Testis (tissue), 3 donors: ENCODE measurements around the gene ZMIZ1. TPM values are rescaled to one million over a fixed set of nuclear protein-coding genes. Genes with fewer than 3 reads are reported as not detected.

Experiments
- DNase-seq: peaks from one replicate; pipeline ENCODE4 v3.0.0-alpha.2; 2019
- H3K27ac ChIP-seq, 2 donors: fragments of 200-600 bp; sonication (generic); one replicate each; pipeline ENCODE4 v1.5.1; 2019
- H3K27me3 ChIP-seq: fragments of 200-600 bp; sonication (generic); one replicate; pipeline ENCODE4 v1.5.1; 2019
- H3K36me3 ChIP-seq: fragments of 200-600 bp; sonication (generic); one replicate; pipeline ENCODE4 v1.5.1; 2017; ENCODE audit warnings: low read depth; ENCODE audit errors: missing control alignments
- H3K4me1 ChIP-seq: fragments of 200-600 bp; sonication (generic); one replicate; pipeline ENCODE4 v1.5.1; 2019
- H3K4me3 ChIP-seq, 2 donors: fragments of 200-600 bp; sonication (generic); one replicate each; pipeline ENCODE4 v1.5.1; 2017 to 2019
- H3K9me3 ChIP-seq: fragments of 200-600 bp; sonication (generic); one replicate; pipeline ENCODE4 v1.5.1; 2017
- POLR2A ChIP-seq: fragments of 450-650 bp; IDR thresholded peaks from one replicate; pipeline ENCODE4 v1.6.1; 2017; ENCODE audit warnings: antibody characterized with exemption, mild to moderate bottlenecking, moderate library complexity
- WGBS, 2 donors: methylation state at CpG; one replicate each; pipeline ENCODE4 v1.1.5; 2018; 5-methylcytosine and 5-hydroxymethylcytosine counted together
- intact Hi-C: fragments of 100-400 bp; cut with DNase I; formaldehyde crosslinking; loops from one replicate; pipeline ENCODE4 v1.15.1; 2023; ENCODE audit warnings: low total_unique reads
- polyA plus RNA-seq: library from polyadenylated mRNA; stranded (reverse); fragments of 350-450 nt; fragmentation: Illumina TruSeq; extraction: RNeasy Lipid Tissue Mini Kit (QIAGEN cat#74804); gene quantifications from one replicate; pipeline ENCODE4 v1.2.3, GENCODE V29; 2014; ENCODE audit warnings: low read depth, low replicate concordance; ENCODE audit not compliant: insufficient read depth
- total RNA-seq, 2 donors: library from RNA; depleted of rRNA; stranded (reverse); fragments of >200 nt; gene quantifications; one replicate each; pipeline ENCODE4 v1.2.3, GENCODE V29; 2016
- TF ChIP-seq, protein P1 (sequence below), 3 experiments: fragments of 450-650 bp in 2 of 3; fragments of 200-600 bp in 1 of 3; sonication (generic) in 1 of 3; IDR thresholded peaks; one replicate each; pipeline ENCODE4 v1.5.1; 2016 to 2019; ENCODE audit warnings: antibody characterized with exemption in 3 of 3, mild to moderate bottlenecking in 2 of 3, moderate library complexity in 1 of 3

Gene ZMIZ1
- total and polyA plus RNA-seq, 3 donors from 2014 or later, result 15.2 to 22.0 (median 18.8) TPM

GRCh38 chr10:79242620-79243152, 173.9 kb downstream of the ZMIZ1 start:
- peaks cover 38% of the 10 kb centered on the region for H3K4me1 ChIP-seq
- no peaks in the 10 kb centered on the region for H3K9me3 ChIP-seq
- peak overlapping the region; percentile 3 for H3K27ac ChIP-seq
- intact Hi-C loops, result no loop called here
- TF ChIP-seq POLR2A, result no peak
- H3K4me3 ChIP-seq, result peak overlapping the region; percentile 21 to 54
- H3K36me3 ChIP-seq, result no peaks in the 10 kb centered on the region
- no peaks in the 10 kb centered on the region for H3K27me3 ChIP-seq
- DNase-seq, result peak; percentile 65
- WGBS, 2 donors, result 2% methylated on average over 52 of the region's 60 CpGs; no CpG with 5 or more reads in 1 of the 2 donors

GRCh38 chr10:79243181-79244067, 174.7 kb downstream of the ZMIZ1 start:
- TF ChIP-seq, protein P1, sequence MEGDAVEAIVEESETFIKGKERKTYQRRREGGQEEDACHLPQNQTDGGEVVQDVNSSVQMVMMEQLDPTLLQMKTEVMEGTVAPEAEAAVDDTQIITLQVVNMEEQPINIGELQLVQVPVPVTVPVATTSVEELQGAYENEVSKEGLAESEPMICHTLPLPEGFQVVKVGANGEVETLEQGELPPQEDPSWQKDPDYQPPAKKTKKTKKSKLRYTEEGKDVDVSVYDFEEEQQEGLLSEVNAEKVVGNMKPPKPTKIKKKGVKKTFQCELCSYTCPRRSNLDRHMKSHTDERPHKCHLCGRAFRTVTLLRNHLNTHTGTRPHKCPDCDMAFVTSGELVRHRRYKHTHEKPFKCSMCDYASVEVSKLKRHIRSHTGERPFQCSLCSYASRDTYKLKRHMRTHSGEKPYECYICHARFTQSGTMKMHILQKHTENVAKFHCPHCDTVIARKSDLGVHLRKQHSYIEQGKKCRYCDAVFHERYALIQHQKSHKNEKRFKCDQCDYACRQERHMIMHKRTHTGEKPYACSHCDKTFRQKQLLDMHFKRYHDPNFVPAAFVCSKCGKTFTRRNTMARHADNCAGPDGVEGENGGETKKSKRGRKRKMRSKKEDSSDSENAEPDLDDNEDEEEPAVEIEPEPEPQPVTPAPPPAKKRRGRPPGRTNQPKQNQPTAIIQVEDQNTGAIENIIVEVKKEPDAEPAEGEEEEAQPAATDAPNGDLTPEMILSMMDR (IDR thresholded peaks at IDR 0.05), result no peak
- no peak for TF ChIP-seq POLR2A
- no peaks in the 10 kb centered on the region for H3K9me3 ChIP-seq
- H3K4me3 ChIP-seq, result peak overlapping the region; percentile 36 to 54
- intact Hi-C loops, result no loop called here
- peaks cover 39% of the 10 kb centered on the region for H3K4me1 ChIP-seq
- 37 to 56% methylated on average over 5 to 48 of the region's 120 CpGs for WGBS, 2 donors
- peak overlapping the region in 1 of 2 donors; percentile 3 for H3K27ac ChIP-seq
- H3K27me3 ChIP-seq, result no peaks in the 10 kb centered on the region
- no peaks in the 10 kb centered on the region for H3K36me3 ChIP-seq
- peak; percentile 68 for DNase-seq

- Histone ChIP-seq H3K27me3 (no peaks in the 10 kb centered on the region), H3K36me3 (no peaks in the 10 kb centered on the region), H3K4me3 (peak overlapping the region in 1 of 2 donors; percentile 53), H3K4me1 (peaks cover 39% of the 10 kb centered on the region), H3K9me3 (no peaks in the 10 kb centered on the region), H3K27ac (no peak overlapping the region)
- WGBS, 2 donors, result 45 to 52% methylated on average over 10 of the region's 10 CpGs
- no peak for DNase-seq
- no peak for TF ChIP-seq POLR2A
- intact Hi-C loops, result no loop called here
Observed at GRCh38 chr10:79244068-79244442, 175.3 kb downstream of the ZMIZ1 start.

- Histone ChIP-seq H3K9me3 (no peaks in the 10 kb centered on the region), H3K27ac (peak overlapping the region in 1 of 2 donors; percentile 77), H3K4me3 (no peak overlapping the region), H3K27me3 (no peaks in the 10 kb centered on the region), H3K36me3 (no peaks in the 10 kb centered on the region), H3K4me1 (peaks cover 39% of the 10 kb centered on the region)
- WGBS, 2 donors, result 74 to 90% methylated on average over 12 to 15 of the region's 15 CpGs
- TF ChIP-seq POLR2A, result no peak
- TF ChIP-seq, protein P1 (IDR thresholded peaks at IDR 0.05), result no peak
- no peak for DNase-seq
- intact Hi-C loops, result no loop called here
Observed at GRCh38 chr10:79244841-79245504, 176.2 kb downstream of the ZMIZ1 start.

GRCh38 chr10:79245539-79246208, 176.9 kb downstream of the ZMIZ1 start:
- no peaks in the 10 kb centered on the region for H3K9me3 ChIP-seq
- TF ChIP-seq, protein P1 (IDR thresholded peaks at IDR 0.05), result no peak
- TF ChIP-seq POLR2A, result no peak
- H3K4me1 ChIP-seq, result peaks cover 39% of the 10 kb centered on the region
- 81 to 84% methylated on average over 6 to 9 of the region's 9 CpGs for WGBS, 2 donors
- no peaks in the 10 kb centered on the region for H3K27me3 ChIP-seq
- peak overlapping the region; percentile 6 to 77 for H3K27ac ChIP-seq
- no peaks in the 10 kb centered on the region for H3K36me3 ChIP-seq
- no peak overlapping the region for H3K4me3 ChIP-seq
- DNase-seq, result no peak
- intact Hi-C loops, result no loop called here
